ENCODE data around the gene UNK. TPM values are rescaled to one million over a fixed set of nuclear protein-coding genes. Genes with fewer than 3 reads are reported as not detected.
A peak's percentile ranks its signal among the peaks of the same experiment; 100 is the strongest.

UNK gene
- total and polyA plus RNA-seq, 7 experiments from 2014 or later: 21.5 to 49.8 (median 39.7) TPM

GRCh38 chr17:75823257-75824041 lies 38.8 kb downstream of the UNK start:
- Histone ChIP-seq H3K4me3 (ENCODE audit: low read length) (no peak overlapping the region), H3K4me1 (ENCODE audit: control insufficient read depth in 2 of 2, insufficient read depth in 2 of 2, low read length in 2 of 2) (peaks cover 11 to 15% of the 10 kb centered on the region in 2 donors), H3K27me3 (ENCODE audit: control insufficient read depth in 2 of 2, insufficient read depth in 2 of 2, low read length in 2 of 2) (no peaks in the 10 kb centered on the region), H3K9me3 (ENCODE audit: control insufficient read depth in 2 of 3, low read length in 3 of 3) (no peaks in the 10 kb centered on the region), H3K27ac (ENCODE audit: low read depth, low read length) (peak overlapping the region; percentile 67), H3K36me3 (ENCODE audit: control insufficient read depth in 2 of 3, insufficient read depth in 3 of 3, low read length in 3 of 3) (peaks cover 0 to 89% (median 3%) of the 10 kb centered on the region in 3 experiments)
- Mint-ChIP-seq H3K27ac (peak overlapping the region in 1 of 9 donors; percentile 14), H3K27me3 (no peaks in the 10 kb centered on the region), H3K4me1 (peaks cover 17 to 31% (median 23%) of the 10 kb centered on the region in 7 donors), H3K36me3 (peaks cover 4 to 16% (median 6%) of the 10 kb centered on the region in 5 donors), H3K4me3 (no peak overlapping the region), H3K9me3 (no peaks in the 10 kb centered on the region)
- ChIA-PET POLR2A (interaction anchor here (1.1 to 8.6 kb wide), 9 partner anchors 18 to 70 kb away, joined by 3 to 77 read pairs (median 5); partner anchors contain the start of genes UNC13D, UNK and WBP2), CTCF (interaction anchor here (0.6 to 1.0 kb wide), 2 partner anchors 70 to 140 kb away, joined by 3 to 6 read pairs; no protein-coding TSS in a partner anchor)
- no peak for DNase-seq
- no peak for ATAC-seq
- intact Hi-C loops (cut with micrococcal nuclease): no loop called here

- no peak overlapping the region for H3K4me3 ChIP-seq (ENCODE audit: low read length)
- intact Hi-C loops (cut with micrococcal nuclease): no loop called here
- DNase-seq (no peak), ATAC-seq (no peak)
- H3K27ac Mint-ChIP-seq: peak overlapping the region in 2 of 9 donors; percentile 14 to 33
- ChIA-PET CTCF (interaction anchor here (0.6 to 4.7 kb wide), 2 partner anchors 40 to 140 kb away, joined by 6 to 30 read pairs; partner anchors contain the start of gene UNK), POLR2A (interaction anchor here (1.2 to 8.6 kb wide), 6 partner anchors 19 to 70 kb away, joined by 3 to 77 read pairs (median 12); partner anchors contain the start of genes UNC13D, UNK and WBP2)
- H3K27ac ChIP-seq (ENCODE audit: low read depth, low read length): no peak overlapping the region
- H3K4me1 ChIP-seq (ENCODE audit: control insufficient read depth in 2 of 2, insufficient read depth in 2 of 2, low read length in 2 of 2): peaks cover 12 to 15% of the 10 kb centered on the region in 2 donors
- H3K27me3 ChIP-seq (ENCODE audit: control insufficient read depth in 2 of 2, insufficient read depth in 2 of 2, low read length in 2 of 2): no peaks in the 10 kb centered on the region
- no peaks in the 10 kb centered on the region for H3K27me3 Mint-ChIP-seq
- no peak overlapping the region for H3K4me3 Mint-ChIP-seq
- H3K9me3 ChIP-seq (ENCODE audit: control insufficient read depth in 2 of 3, low read length in 3 of 3): no peaks in the 10 kb centered on the region
- no peaks in the 10 kb centered on the region for H3K9me3 Mint-ChIP-seq
- H3K4me1 Mint-ChIP-seq: peaks cover 14 to 30% (median 23%) of the 10 kb centered on the region in 7 donors
- H3K36me3 ChIP-seq (ENCODE audit: control insufficient read depth in 2 of 3, insufficient read depth in 3 of 3, low read length in 3 of 3): peaks cover 0 to 89% (median 3%) of the 10 kb centered on the region in 3 experiments
- peaks cover 0 to 9% (median 4%) of the 10 kb centered on the region in 5 donors for H3K36me3 Mint-ChIP-seq
These were observed 39.5 kb downstream of the UNK start for GRCh38 chr17:75824050-75824552.

GRCh38 chr17:75824666-75825065 lies 40.1 kb downstream of the UNK start:
- Mint-ChIP-seq H3K27me3 (no peaks in the 10 kb centered on the region), H3K9me3 (no peaks in the 10 kb centered on the region), H3K36me3 (peaks cover 0 to 5% (median 0%) of the 10 kb centered on the region in 5 donors), H3K4me1 (peaks cover 14 to 26% (median 23%) of the 10 kb centered on the region in 7 donors), H3K27ac (peak overlapping the region in 4 of 9 donors; percentile 5 to 33 (median 19)), H3K4me3 (no peak overlapping the region)
- ATAC-seq (no peak), DNase-seq (no peak)
- Histone ChIP-seq H3K4me3 (ENCODE audit: low read length) (no peak overlapping the region), H3K27ac (ENCODE audit: low read depth, low read length) (peak overlapping the region; percentile 18), H3K36me3 (ENCODE audit: control insufficient read depth in 2 of 3, insufficient read depth in 3 of 3, low read length in 3 of 3) (peaks cover 0 to 87% (median under 1%) of the 10 kb centered on the region in 3 experiments), H3K4me1 (ENCODE audit: control insufficient read depth in 2 of 2, insufficient read depth in 2 of 2, low read length in 2 of 2) (peaks cover 12 to 15% of the 10 kb centered on the region in 2 donors), H3K27me3 (ENCODE audit: control insufficient read depth in 2 of 2, insufficient read depth in 2 of 2, low read length in 2 of 2) (no peaks in the 10 kb centered on the region), H3K9me3 (ENCODE audit: control insufficient read depth in 2 of 3, low read length in 3 of 3) (no peaks in the 10 kb centered on the region)
- ChIA-PET CTCF (interaction anchor here (1.2 to 4.7 kb wide), 3 partner anchors 29 to 59 kb away, joined by 4 to 30 read pairs (median 16); partner anchors contain the start of genes GALK1, UNK and WBP2), POLR2A (interaction anchor here (0.5 to 8.6 kb wide), 7 partner anchors 19 to 253 kb away, joined by 3 to 77 read pairs (median 6); partner anchors contain the start of genes UNC13D, UNK and WBP2)
- intact Hi-C loops (cut with micrococcal nuclease): loop anchor here in 1 of 2 donors (5.0 kb wide), 1 partner anchor 47 kb away; a partner anchor contains a TSS

GRCh38 chr17:75825149-75825552 lies 40.5 kb downstream of the UNK start:
- peaks cover 14 to 26% (median 23%) of the 10 kb centered on the region in 7 donors for H3K4me1 Mint-ChIP-seq
- H3K27me3 Mint-ChIP-seq: no peaks in the 10 kb centered on the region
- no peak for ATAC-seq
- no peak overlapping the region for H3K27ac ChIP-seq (ENCODE audit: low read depth, low read length)
- H3K4me3 Mint-ChIP-seq: no peak overlapping the region
- peaks cover 0 to 87% (median 3%) of the 10 kb centered on the region in 3 experiments for H3K36me3 ChIP-seq (ENCODE audit: control insufficient read depth in 2 of 3, insufficient read depth in 3 of 3, low read length in 3 of 3)
- peaks cover 12 to 15% of the 10 kb centered on the region in 2 donors for H3K4me1 ChIP-seq (ENCODE audit: control insufficient read depth in 2 of 2, insufficient read depth in 2 of 2, low read length in 2 of 2)
- no peak for DNase-seq
- CTCF ChIA-PET: interaction anchor here (1.2 to 4.7 kb wide), 4 partner anchors 29 to 72 kb away, joined by 4 to 30 read pairs (median 16); partner anchors contain the start of genes GALK1, UNK and WBP2
- POLR2A ChIA-PET: interaction anchor here (0.5 to 8.6 kb wide), 6 partner anchors 18 to 253 kb away, joined by 3 to 77 read pairs (median 14); partner anchors contain the start of genes UNC13D, UNK and WBP2
- H3K9me3 Mint-ChIP-seq: no peaks in the 10 kb centered on the region
- peaks cover 0 to 8% (median 0%) of the 10 kb centered on the region in 5 donors for H3K36me3 Mint-ChIP-seq
- H3K4me3 ChIP-seq (ENCODE audit: low read length): no peak overlapping the region
- no peaks in the 10 kb centered on the region for H3K27me3 ChIP-seq (ENCODE audit: control insufficient read depth in 2 of 2, insufficient read depth in 2 of 2, low read length in 2 of 2)
- H3K9me3 ChIP-seq (ENCODE audit: control insufficient read depth in 2 of 3, low read length in 3 of 3): no peaks in the 10 kb centered on the region
- intact Hi-C loops (cut with micrococcal nuclease): loop anchor here in 1 of 2 donors (5.0 kb wide), 1 partner anchor 48 kb away; a partner anchor contains a TSS
- H3K27ac Mint-ChIP-seq: peak overlapping the region in 5 of 9 donors; percentile 6 to 48 (median 45)

- ATAC-seq (no peak), DNase-seq (no peak)
- ChIA-PET POLR2A (interaction anchor here (0.7 to 8.6 kb wide), 7 partner anchors 18 to 49 kb away, joined by 3 to 77 read pairs (median 6); partner anchors contain the start of genes UNC13D, UNK and WBP2), CTCF (interaction anchor here (1.2 to 4.7 kb wide), 6 partner anchors 28 to 72 kb away, joined by 3 to 30 read pairs (median 12); partner anchors contain the start of genes GALK1, UNK and WBP2)
- peak overlapping the region in 4 of 9 donors; percentile 46 to 71 (median 51) for H3K27ac Mint-ChIP-seq
- Histone ChIP-seq H3K9me3 (ENCODE audit: control insufficient read depth in 2 of 3, low read length in 3 of 3) (no peaks in the 10 kb centered on the region), H3K4me3 (ENCODE audit: low read length) (no peak overlapping the region), H3K4me1 (ENCODE audit: control insufficient read depth in 2 of 2, insufficient read depth in 2 of 2, low read length in 2 of 2) (peaks cover 12 to 15% of the 10 kb centered on the region in 2 donors), H3K36me3 (ENCODE audit: control insufficient read depth in 2 of 3, insufficient read depth in 3 of 3, low read length in 3 of 3) (peaks cover 0 to 87% (median 10%) of the 10 kb centered on the region in 3 experiments), H3K27ac (ENCODE audit: low read depth, low read length) (no peak overlapping the region), H3K27me3 (ENCODE audit: control insufficient read depth in 2 of 2, insufficient read depth in 2 of 2, low read length in 2 of 2) (no peaks in the 10 kb centered on the region)
- H3K27me3 Mint-ChIP-seq: no peaks in the 10 kb centered on the region
- peaks cover 0 to 7% (median 0%) of the 10 kb centered on the region in 5 donors for H3K36me3 Mint-ChIP-seq
- no peaks in the 10 kb centered on the region for H3K9me3 Mint-ChIP-seq
- no peak overlapping the region for H3K4me3 Mint-ChIP-seq
- peaks cover 14 to 26% (median 21%) of the 10 kb centered on the region in 7 donors for H3K4me1 Mint-ChIP-seq
- intact Hi-C loops (cut with micrococcal nuclease): loop anchor here (2.0 to 5.0 kb wide), 3 partner anchors 29 to 49 kb away; partner anchors contain the start of genes UNK (in 1 of the 2) and WBP2 (in 1 of the 2)
These were observed 41.3 kb downstream of the UNK start for GRCh38 chr17:75825748-75826370.
